HG03108 (cell line): Measurements from ENCODE around the gene RAD51B.

Experiments used
- ATAC-seq: cut with Tn5 transposase; IDR thresholded peaks from one replicate; pipeline ENCODE4 v1.9.1; 2021; ENCODE audit warnings: moderate library complexity; ENCODE audit not compliant: unreplicated experiment

The RAD51B gene

GRCh38 chr14:68312884-68313610 is 493.5 kb downstream of the RAD51B start:
- peak; percentile 85 for ATAC-seq

GRCh38 chr14:68314642-68315041 is 495.1 kb downstream of the RAD51B start:
- no peak for ATAC-seq

- ATAC-seq = no peak
Measured at GRCh38 chr14:68315081-68315480, 495.5 kb downstream of the RAD51B start.

GRCh38 chr14:68316078-68316868 is 496.7 kb downstream of the RAD51B start:
- no peak for ATAC-seq

GRCh38 chr14:68317239-68317638 is 497.7 kb downstream of the RAD51B start:
- no peak for ATAC-seq

GRCh38 chr14:68318828-68319227 is 499.2 kb downstream of the RAD51B start:
- no peak for ATAC-seq

GRCh38 chr14:68320495-68320894 is 500.9 kb downstream of the RAD51B start:
- ATAC-seq = no peak

- ATAC-seq = no peak
Measured at GRCh38 chr14:68322940-68323620, 503.5 kb downstream of the RAD51B start.

- ATAC-seq = no peak
Measured at GRCh38 chr14:68325267-68325807, 505.8 kb downstream of the RAD51B start.

GRCh38 chr14:68327231-68327630 is 507.7 kb downstream of the RAD51B start:
- no peak for ATAC-seq

GRCh38 chr14:68328509-68328908 is 508.9 kb downstream of the RAD51B start:
- ATAC-seq = no peak

GRCh38 chr14:68331426-68331825 is 511.8 kb downstream of the RAD51B start:
- no peak for ATAC-seq

- no peak for ATAC-seq
Measured at GRCh38 chr14:68331991-68332390, 512.4 kb downstream of the RAD51B start.

- ATAC-seq = no peak
Measured at GRCh38 chr14:68333262-68333661, 513.7 kb downstream of the RAD51B start.

GRCh38 chr14:68335312-68335711 is 515.7 kb downstream of the RAD51B start:
- no peak for ATAC-seq

GRCh38 chr14:68336165-68336564 is 516.6 kb downstream of the RAD51B start:
- no peak for ATAC-seq

GRCh38 chr14:68337279-68337678 is 517.7 kb downstream of the RAD51B start:
- no peak for ATAC-seq

- no peak for ATAC-seq
Measured at GRCh38 chr14:68340262-68340661, 520.7 kb downstream of the RAD51B start.

- ATAC-seq = peak; percentile 46
Measured at GRCh38 chr14:68341411-68342212, 522.0 kb downstream of the RAD51B start.

- ATAC-seq = no peak
Measured at GRCh38 chr14:68342216-68342763, 522.7 kb downstream of the RAD51B start.
